ENCODE results near the gene HACL1.

The HACL1 gene

GRCh38 chr3:15523660-15524417 lies 77.5 kb downstream of the HACL1 start:
- TF ChIP-seq, protein P1, sequence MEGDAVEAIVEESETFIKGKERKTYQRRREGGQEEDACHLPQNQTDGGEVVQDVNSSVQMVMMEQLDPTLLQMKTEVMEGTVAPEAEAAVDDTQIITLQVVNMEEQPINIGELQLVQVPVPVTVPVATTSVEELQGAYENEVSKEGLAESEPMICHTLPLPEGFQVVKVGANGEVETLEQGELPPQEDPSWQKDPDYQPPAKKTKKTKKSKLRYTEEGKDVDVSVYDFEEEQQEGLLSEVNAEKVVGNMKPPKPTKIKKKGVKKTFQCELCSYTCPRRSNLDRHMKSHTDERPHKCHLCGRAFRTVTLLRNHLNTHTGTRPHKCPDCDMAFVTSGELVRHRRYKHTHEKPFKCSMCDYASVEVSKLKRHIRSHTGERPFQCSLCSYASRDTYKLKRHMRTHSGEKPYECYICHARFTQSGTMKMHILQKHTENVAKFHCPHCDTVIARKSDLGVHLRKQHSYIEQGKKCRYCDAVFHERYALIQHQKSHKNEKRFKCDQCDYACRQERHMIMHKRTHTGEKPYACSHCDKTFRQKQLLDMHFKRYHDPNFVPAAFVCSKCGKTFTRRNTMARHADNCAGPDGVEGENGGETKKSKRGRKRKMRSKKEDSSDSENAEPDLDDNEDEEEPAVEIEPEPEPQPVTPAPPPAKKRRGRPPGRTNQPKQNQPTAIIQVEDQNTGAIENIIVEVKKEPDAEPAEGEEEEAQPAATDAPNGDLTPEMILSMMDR (IDR thresholded peaks at IDR 0.05): no peak
- no peak for TF ChIP-seq ZFX (IDR thresholded peaks at IDR 0.05; ENCODE audit: borderline replicate concordance)
- H3K27ac ChIP-seq: no peak overlapping the region

DNA sequence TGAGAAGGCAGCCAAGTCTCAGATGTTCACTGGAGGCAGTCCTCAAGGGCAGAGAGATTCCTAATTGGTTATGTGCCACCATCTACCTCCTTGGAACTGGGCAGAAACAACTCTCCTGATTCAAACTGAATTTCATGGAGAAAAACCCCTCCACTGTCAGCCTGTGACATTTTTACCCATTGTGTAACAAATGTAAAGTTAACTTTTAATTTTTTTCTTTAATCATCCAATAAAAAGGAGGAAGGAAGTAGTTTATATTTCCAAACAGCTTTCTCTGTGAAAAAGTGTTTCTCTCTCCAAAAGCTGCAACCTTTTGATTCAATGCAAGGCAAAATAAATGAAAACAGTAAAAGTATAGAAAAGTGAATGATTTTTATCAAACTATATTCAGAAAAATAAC lies 79.4 kb downstream of the HACL1 start:
- TF ChIP-seq, protein P1 (IDR thresholded peaks at IDR 0.05): no peak
- TF ChIP-seq ZFX (IDR thresholded peaks at IDR 0.05; ENCODE audit: borderline replicate concordance): no peak
- no peak overlapping the region for H3K27ac ChIP-seq

DNA sequence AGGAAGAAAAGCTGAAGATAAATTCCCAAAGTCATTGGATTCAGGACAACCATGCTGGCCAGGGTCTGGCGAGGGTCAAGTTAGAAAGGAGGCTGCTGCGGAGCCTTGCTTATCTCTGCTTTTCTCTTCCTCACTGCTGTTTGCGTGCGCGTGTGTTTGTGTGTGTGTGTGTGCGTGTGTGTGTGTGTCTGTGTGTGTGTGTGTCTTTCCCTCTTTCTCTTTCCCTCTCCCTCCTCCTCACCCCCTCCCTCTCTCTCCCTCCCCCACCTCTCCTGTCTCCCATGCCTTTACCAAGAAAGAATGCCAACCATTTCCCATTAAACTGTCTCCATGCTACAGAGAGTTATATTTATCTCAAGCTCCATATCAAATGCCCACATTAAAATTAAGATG lies 79.8 kb downstream of the HACL1 start, which contains the start of gene COLQ:
Gene COLQ (minus strand): TSS at position 134 of the 393 bp plus-strand sequence. CDS start 81 bp downstream, at position 53.
- no peak within 1 kb of the TSS for H3K27ac ChIP-seq
- TF ChIP-seq ZFX (IDR thresholded peaks at IDR 0.05; ENCODE audit: borderline replicate concordance): no peak
- TF ChIP-seq, protein P1 (IDR thresholded peaks at IDR 0.05): no peak

DNA sequence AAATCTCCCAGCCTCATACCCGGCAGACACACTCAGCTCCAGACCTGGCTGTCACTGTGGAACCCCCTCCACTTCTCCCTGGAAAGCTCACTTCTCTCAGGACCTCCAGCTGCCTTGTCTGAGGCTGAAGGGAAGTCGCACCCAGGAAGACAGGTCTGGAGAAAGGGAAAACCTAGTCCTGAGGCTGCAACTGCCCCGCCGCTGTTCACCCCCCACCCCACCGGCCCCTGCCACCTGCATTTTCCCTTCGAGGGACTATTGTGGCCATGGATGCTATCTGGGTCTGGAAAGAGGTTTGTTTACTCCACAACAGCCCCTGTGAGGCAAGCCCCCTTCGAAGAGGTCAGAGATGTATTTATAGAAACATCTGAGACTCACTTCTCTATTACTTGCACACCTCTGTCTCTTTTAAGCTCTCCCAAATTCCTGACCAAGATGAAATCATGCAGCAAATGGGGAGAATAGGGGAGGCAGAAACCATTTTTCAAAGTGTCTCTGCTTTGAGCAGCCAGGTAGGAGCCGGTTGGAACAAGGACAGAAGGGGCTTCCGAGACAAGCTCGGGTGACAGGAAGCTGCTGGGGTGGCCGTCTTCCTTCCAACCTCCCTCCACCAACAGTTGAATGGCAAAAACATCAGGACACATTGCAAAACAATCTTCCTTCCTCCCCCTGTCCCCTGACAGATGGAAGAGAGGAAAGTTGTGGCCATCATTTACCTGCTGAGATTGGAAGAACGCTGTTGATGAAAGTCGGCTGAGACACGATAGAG lies 80.4 kb downstream of the HACL1 start:
- H3K27ac ChIP-seq: no peak overlapping the region
- no peak for TF ChIP-seq ZFX (IDR thresholded peaks at IDR 0.05; ENCODE audit: borderline replicate concordance)
- TF ChIP-seq, protein P1 (IDR thresholded peaks at IDR 0.05): no peak

- TF ChIP-seq, protein P1 (IDR thresholded peaks at IDR 0.05): no peak
- TF ChIP-seq ZFX (IDR thresholded peaks at IDR 0.05; ENCODE audit: borderline replicate concordance): no peak
Measured at GRCh38 chr3:15520185-15520584, 81.2 kb downstream of the HACL1 start.

GRCh38 chr3:15519096-15519495 lies 82.3 kb downstream of the HACL1 start:
- TF ChIP-seq, protein P1 (IDR thresholded peaks at IDR 0.05): no peak
- no peak for TF ChIP-seq ZFX (IDR thresholded peaks at IDR 0.05; ENCODE audit: borderline replicate concordance)
- no peak overlapping the region for H3K27ac ChIP-seq

More at GRCh38 chr3:15520185-15520584, 81.2 kb downstream of the HACL1 start:
- no peak overlapping the region for H3K27ac ChIP-seq

All from 22Rv1 (cell line).